Inflammatory macrophage treated with lipopolysaccharide for 4 hours (primary cell): ENCODE data around the gene C20orf204.

Experiments used
- DNase-seq: peaks from one replicate; pipeline ENCODE4 v3.0.0-alpha.2; 2020

C20orf204 gene

DNA sequence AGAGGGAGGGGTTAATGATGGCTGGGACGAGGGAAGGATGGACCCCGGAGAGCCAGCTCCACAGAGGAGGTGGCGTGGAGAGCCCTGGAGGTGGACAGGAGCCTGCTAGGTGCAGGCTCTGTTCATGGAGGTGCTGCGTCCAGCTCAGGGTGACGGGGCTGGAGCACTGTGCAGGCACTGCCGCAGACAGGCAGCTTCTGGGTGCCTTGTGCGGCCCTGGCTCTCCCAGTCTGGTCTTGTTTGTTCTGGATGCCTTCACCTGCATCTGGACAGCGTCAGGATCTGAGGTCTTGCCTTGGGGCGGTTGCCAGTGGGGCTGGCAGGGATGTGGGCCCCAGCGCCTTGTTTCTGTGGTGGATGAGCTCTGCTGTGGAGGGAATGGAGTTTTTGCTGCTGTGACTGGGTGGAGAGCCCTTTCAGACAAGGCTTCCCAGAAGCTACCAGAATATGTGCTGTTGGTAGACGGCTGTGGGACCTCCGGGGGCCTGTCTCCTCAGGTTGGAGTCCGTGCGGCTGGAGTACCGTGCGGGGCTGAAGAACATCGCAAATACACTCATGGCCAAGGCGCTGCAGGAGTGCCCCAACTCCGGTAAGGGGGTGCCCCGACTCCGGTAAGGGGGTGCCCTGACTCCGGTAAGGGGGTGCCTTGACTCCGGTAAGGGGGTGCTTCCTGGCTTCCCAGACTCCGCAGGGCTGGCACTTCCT is 7.8 kb upstream of the C20orf204 start:
- no peak for DNase-seq

- DNase-seq: no peak
Observed at GRCh38 chr20:64029293-64030117, 6.5 kb upstream of the C20orf204 start.

DNA sequence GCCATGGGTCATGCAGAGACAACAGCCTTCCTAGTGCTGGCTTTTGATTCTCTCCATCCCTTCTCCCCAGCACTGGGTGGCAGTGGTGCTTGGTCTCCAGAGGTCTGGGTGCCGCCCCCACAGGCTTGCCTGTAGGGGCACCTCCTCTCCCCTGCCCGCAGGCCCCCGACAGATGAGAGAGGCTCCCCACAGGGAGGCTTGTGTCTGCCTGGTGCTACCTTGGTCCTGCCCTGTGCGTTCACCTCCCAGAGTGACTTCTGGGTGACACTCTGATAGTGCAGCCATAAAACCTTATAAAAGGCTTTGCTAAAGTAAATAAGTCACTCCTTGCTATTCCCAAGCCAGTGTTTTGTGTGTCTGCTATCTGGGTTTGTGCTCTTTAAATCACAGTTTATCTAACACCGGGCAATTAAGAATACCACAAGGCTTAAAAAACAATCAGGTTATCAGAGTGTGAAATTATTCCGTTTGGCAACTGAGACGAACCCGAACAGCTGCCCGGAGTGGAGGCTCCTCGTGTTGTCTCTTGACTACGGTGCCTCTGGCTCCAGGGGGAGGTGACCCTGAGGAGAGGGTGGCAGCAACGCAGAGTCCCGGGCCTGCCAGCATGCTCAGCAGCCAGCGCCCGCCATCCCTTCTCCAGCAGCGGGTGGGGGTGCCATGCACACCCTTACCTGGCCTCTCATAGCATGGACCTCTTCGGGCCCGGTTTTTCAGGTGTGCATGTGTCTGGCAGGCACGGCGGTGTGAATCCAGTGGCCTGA is 5.4 kb upstream of the C20orf204 start:
- no peak for DNase-seq

DNA sequence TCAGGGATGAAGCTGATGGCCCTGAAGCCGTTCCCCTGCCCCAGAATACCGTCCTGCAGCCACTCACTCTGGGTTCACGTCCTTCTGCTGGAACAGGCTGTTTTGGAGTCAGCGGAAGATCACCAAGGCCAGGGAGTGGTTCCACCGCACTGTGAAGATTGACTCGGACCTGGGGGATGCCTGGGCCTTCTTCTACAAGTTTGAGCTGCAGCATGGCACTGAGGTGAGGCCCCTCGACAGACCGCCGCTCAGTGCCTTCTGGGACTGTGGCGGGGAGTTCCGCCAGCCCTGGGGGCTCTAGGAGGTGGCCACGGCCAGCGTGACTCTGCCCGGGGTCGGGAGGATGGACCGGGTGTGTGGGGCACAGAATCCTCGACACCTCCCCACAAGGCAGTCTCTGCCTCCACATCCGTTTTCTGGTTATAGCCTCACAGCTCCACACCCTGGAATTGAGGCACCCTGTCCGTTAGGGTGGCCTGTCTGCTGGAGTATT is 4.1 kb upstream of the C20orf204 start:
- DNase-seq: no peak

- DNase-seq: no peak
Observed at GRCh38 chr20:64032706-64033624, 3.0 kb upstream of the C20orf204 start.

DNA sequence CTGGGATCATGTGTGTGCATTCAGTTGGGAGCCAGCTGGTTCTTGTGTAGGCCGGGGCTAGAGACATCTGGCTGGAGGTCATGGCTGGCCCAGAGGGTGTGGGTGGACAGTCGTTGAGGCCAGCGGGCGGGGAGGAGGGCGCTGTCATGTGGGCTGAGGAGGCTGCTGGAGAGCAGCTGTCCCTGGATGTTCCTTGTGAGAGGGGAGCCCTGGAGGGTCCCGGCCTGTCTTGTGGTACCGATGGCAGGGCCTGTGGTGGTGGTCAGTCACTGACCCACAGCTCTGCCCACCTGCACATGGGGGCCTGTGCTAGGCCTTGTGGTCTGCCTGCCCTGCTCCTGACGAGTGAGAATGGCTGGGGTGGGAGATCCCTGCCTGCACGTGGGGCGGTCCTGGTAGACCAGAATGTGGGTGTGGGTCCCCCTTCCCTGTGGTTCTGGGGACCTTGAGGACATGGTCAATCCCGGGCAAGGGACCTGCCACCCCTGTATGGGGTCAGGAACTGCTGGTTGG is 1.9 kb upstream of the C20orf204 start:
- no peak for DNase-seq

GRCh38 chr20:64035066-64035932 is 683 bp upstream of the C20orf204 start:
- DNase-seq: no peak

- DNase-seq: no peak
Observed at GRCh38 chr20:64036346-64037198, 590 bp downstream of the C20orf204 start.

DNA sequence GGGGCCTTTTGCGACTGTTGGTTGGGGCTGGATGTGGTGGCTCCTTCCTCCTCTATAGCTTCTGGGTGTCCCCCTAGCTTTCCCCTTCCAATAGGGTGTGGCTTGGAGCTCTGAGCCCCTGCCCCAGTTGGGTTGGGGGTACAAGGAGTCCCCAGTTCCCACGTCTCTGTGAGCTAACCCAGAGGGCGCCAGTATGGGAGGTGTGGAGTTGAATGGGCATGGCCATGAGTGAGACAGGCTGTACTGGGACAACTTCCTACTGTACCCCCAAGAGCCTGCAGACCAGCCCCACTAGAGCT is 1.2 kb downstream of the C20orf204 start:
- DNase-seq: no peak

GRCh38 chr20:64037498-64038213 is 1.7 kb downstream of the C20orf204 start:
- no peak for DNase-seq

- no peak for DNase-seq
Observed at GRCh38 chr20:64038224-64038564, 2.2 kb downstream of the C20orf204 start.

GRCh38 chr20:64038565-64039292 is 2.7 kb downstream of the C20orf204 start:
- peak; percentile 65 for DNase-seq

DNA sequence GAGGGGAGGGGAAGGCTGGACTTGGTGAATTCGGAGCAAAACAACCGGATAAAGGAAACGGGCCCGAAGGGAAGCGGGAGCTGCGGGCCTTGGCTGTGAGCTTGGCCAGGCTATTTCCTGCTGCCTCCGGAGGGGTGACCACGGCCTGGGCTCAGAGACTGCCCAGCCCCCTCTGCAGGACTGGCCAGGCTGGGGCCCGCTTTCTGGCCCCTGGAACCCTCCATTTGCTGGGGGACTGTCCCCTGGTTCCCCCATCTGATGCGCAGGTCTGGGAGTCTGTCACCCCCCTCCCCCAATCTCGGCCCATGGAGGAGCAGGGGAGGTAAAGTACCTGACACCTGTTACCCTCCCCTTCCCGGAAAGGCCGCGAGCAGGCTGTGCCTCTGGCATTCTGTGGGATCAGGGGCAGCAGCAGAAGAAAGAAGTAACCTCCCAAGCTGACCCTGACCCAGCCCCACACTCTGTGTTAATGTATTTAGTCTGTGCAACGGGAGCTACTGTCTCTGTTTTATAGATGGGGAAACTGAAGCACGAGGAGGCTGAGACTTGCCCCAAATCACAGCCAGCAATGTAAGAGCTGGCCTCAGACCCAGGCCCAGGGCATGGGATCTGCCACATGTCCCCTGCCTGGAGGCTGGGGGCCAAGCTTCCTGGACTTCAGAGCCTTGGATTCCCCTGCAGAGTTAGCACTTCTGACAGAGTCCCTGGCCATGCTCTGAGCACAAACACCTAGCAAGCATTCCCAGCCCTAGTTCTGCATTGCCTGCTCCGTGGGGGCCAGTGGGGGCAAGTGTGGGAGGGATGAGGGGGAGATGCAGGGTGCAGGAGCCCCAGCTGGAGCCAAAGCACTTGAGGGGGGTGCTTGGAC is 3.5 kb downstream of the C20orf204 start:
- no peak for DNase-seq

- DNase-seq: no peak
Observed at GRCh38 chr20:64040231-64041039, 4.5 kb downstream of the C20orf204 start.

- no peak for DNase-seq
Observed at GRCh38 chr20:64041040-64041780, 5.2 kb downstream of the C20orf204 start.

GRCh38 chr20:64041781-64042053 is 5.7 kb downstream of the C20orf204 start:
- DNase-seq: no peak
